ENCODE results near the gene PTGS2. TPM values are rescaled to one million over a fixed set of nuclear protein-coding genes. Genes with fewer than 3 reads are reported as not detected.

The PTGS2 gene
- 65.2 and 99.1 TPM in 2 replicates for total RNA-seq

GRCh38 chr1:186680245-186681061, at the start of gene PTGS2:
TSS of gene PTGS2 (minus strand) at chr1:186680423. CDS start at chr1:186680290, 133 bp downstream.

Other genes starting within 250 kb of the PTGS2 start
- gene PDC, start 219.3 kb downstream of the PTGS2 start, total RNA-seq = not detected in 2 replicates
- 7.5 and 8.5 TPM in 2 replicates for gene PLA2G4A, start 148.5 kb upstream of the PTGS2 start, total RNA-seq